ENCODE results near the gene BST1.
A peak's percentile ranks its signal among the peaks of the same experiment; 100 is the strongest.

BST1 gene

GRCh38 chr4:15659768-15660570 is 42.9 kb upstream of the BST1 start:
- no peak for TF ChIP-seq POLR2AphosphoS5 (IDR thresholded peaks at IDR 0.05; ENCODE audit: low read depth, low read length)
- TF ChIP-seq PAX5 (IDR thresholded peaks at IDR 0.05; ENCODE audit: insufficient read depth, low read length, severe bottlenecking), result no peak
- TF ChIP-seq SPI1 (IDR thresholded peaks at IDR 0.05; ENCODE audit: low read depth, low read length), result no peak
- no peak for TF ChIP-seq POLR2A (IDR thresholded peaks at IDR 0.05; ENCODE audit: low read depth, low read length)
- TF ChIP-seq POU2F2 (IDR thresholded peaks at IDR 0.05; ENCODE audit: low read depth, low read length), result no peak
- no peak for DNase-seq (ENCODE audit: insufficient read length, low spot score)
- no peak for FAIRE-seq

GRCh38 chr4:15665753-15666365 is 37.0 kb upstream of the BST1 start:
- DNase-seq (ENCODE audit: insufficient read length, low spot score) (no peak), FAIRE-seq (no peak)
- no peak for TF ChIP-seq POLR2AphosphoS5 (IDR thresholded peaks at IDR 0.05; ENCODE audit: low read depth, low read length)
- no peak for TF ChIP-seq PAX5 (IDR thresholded peaks at IDR 0.05; ENCODE audit: insufficient read depth, low read length, severe bottlenecking)
- no peak for TF ChIP-seq SPI1 (IDR thresholded peaks at IDR 0.05; ENCODE audit: low read depth, low read length)
- TF ChIP-seq POLR2A (IDR thresholded peaks at IDR 0.05; ENCODE audit: low read depth, low read length), result no peak
- TF ChIP-seq TAF1 (IDR thresholded peaks at IDR 0.05; ENCODE audit: low read depth, low read length), result no peak
- no peak for TF ChIP-seq POU2F2 (IDR thresholded peaks at IDR 0.05; ENCODE audit: low read depth, low read length)

- TF ChIP-seq POLR2AphosphoS5 (IDR thresholded peaks at IDR 0.05; ENCODE audit: low read depth, low read length) (no peak), POLR2A (IDR thresholded peaks at IDR 0.05; ENCODE audit: low read depth, low read length) (no peak), PAX5 (IDR thresholded peaks at IDR 0.05; ENCODE audit: insufficient read depth, low read length, severe bottlenecking) (no peak), POU2F2 (IDR thresholded peaks at IDR 0.05; ENCODE audit: low read depth, low read length) (no peak), SPI1 (IDR thresholded peaks at IDR 0.05; ENCODE audit: low read depth, low read length) (no peak), TAF1 (IDR thresholded peaks at IDR 0.05; ENCODE audit: low read depth, low read length) (no peak)
- FAIRE-seq (no peak), DNase-seq (ENCODE audit: insufficient read length, low spot score) (no peak)
These were observed 35.9 kb upstream of the BST1 start for GRCh38 chr4:15667006-15667405.

- DNase-seq (ENCODE audit: insufficient read length, low spot score) (no peak), FAIRE-seq (peak; percentile 48)
- TF ChIP-seq POLR2A (IDR thresholded peaks at IDR 0.05; ENCODE audit: low read depth, low read length) (no peak), POLR2AphosphoS5 (IDR thresholded peaks at IDR 0.05; ENCODE audit: low read depth, low read length) (no peak), TAF1 (IDR thresholded peaks at IDR 0.05; ENCODE audit: low read depth, low read length) (no peak), POU2F2 (IDR thresholded peaks at IDR 0.05; ENCODE audit: low read depth, low read length) (no peak), SPI1 (IDR thresholded peaks at IDR 0.05; ENCODE audit: low read depth, low read length) (no peak), PAX5 (IDR thresholded peaks at IDR 0.05; ENCODE audit: insufficient read depth, low read length, severe bottlenecking) (no peak)
These were observed 34.1 kb upstream of the BST1 start for GRCh38 chr4:15668566-15669435.

- TF ChIP-seq PAX5 (IDR thresholded peaks at IDR 0.05; ENCODE audit: insufficient read depth, low read length, severe bottlenecking) (no peak), TAF1 (IDR thresholded peaks at IDR 0.05; ENCODE audit: low read depth, low read length) (no peak), POLR2A (IDR thresholded peaks at IDR 0.05; ENCODE audit: low read depth, low read length) (no peak), POU2F2 (IDR thresholded peaks at IDR 0.05; ENCODE audit: low read depth, low read length) (no peak), POLR2AphosphoS5 (IDR thresholded peaks at IDR 0.05; ENCODE audit: low read depth, low read length) (no peak), SPI1 (IDR thresholded peaks at IDR 0.05; ENCODE audit: low read depth, low read length) (no peak)
- FAIRE-seq, result no peak
- DNase-seq (ENCODE audit: insufficient read length, low spot score), result no peak
These were observed 32.3 kb upstream of the BST1 start for GRCh38 chr4:15670576-15670975.

- FAIRE-seq, result peak; percentile 71
- TF ChIP-seq POLR2AphosphoS5 (IDR thresholded peaks at IDR 0.05; ENCODE audit: low read depth, low read length) (no peak), PAX5 (IDR thresholded peaks at IDR 0.05; ENCODE audit: insufficient read depth, low read length, severe bottlenecking) (no peak), SPI1 (IDR thresholded peaks at IDR 0.05; ENCODE audit: low read depth, low read length) (no peak), POLR2A (IDR thresholded peaks at IDR 0.05; ENCODE audit: low read depth, low read length) (no peak), TAF1 (IDR thresholded peaks at IDR 0.05; ENCODE audit: low read depth, low read length) (no peak), POU2F2 (IDR thresholded peaks at IDR 0.05; ENCODE audit: low read depth, low read length) (no peak)
- no peak for DNase-seq (ENCODE audit: insufficient read length, low spot score)
These were observed 30.8 kb upstream of the BST1 start for GRCh38 chr4:15672101-15672500.

- FAIRE-seq (no peak), DNase-seq (ENCODE audit: insufficient read length, low spot score) (no peak)
- no peak for TF ChIP-seq PAX5 (IDR thresholded peaks at IDR 0.05; ENCODE audit: insufficient read depth, low read length, severe bottlenecking)
- TF ChIP-seq POLR2A (IDR thresholded peaks at IDR 0.05; ENCODE audit: low read depth, low read length), result no peak
- no peak for TF ChIP-seq SPI1 (IDR thresholded peaks at IDR 0.05; ENCODE audit: low read depth, low read length)
- no peak for TF ChIP-seq TAF1 (IDR thresholded peaks at IDR 0.05; ENCODE audit: low read depth, low read length)
- TF ChIP-seq POLR2AphosphoS5 (IDR thresholded peaks at IDR 0.05; ENCODE audit: low read depth, low read length), result no peak
- no peak for TF ChIP-seq POU2F2 (IDR thresholded peaks at IDR 0.05; ENCODE audit: low read depth, low read length)
These were observed 29.5 kb upstream of the BST1 start for GRCh38 chr4:15673337-15673736.

GRCh38 chr4:15674046-15674445 is 28.8 kb upstream of the BST1 start:
- FAIRE-seq (no peak), DNase-seq (ENCODE audit: insufficient read length, low spot score) (no peak)
- TF ChIP-seq POLR2AphosphoS5 (IDR thresholded peaks at IDR 0.05; ENCODE audit: low read depth, low read length), result no peak
- TF ChIP-seq PAX5 (IDR thresholded peaks at IDR 0.05; ENCODE audit: insufficient read depth, low read length, severe bottlenecking), result no peak
- no peak for TF ChIP-seq TAF1 (IDR thresholded peaks at IDR 0.05; ENCODE audit: low read depth, low read length)
- no peak for TF ChIP-seq SPI1 (IDR thresholded peaks at IDR 0.05; ENCODE audit: low read depth, low read length)
- TF ChIP-seq POLR2A (IDR thresholded peaks at IDR 0.05; ENCODE audit: low read depth, low read length), result no peak
- no peak for TF ChIP-seq POU2F2 (IDR thresholded peaks at IDR 0.05; ENCODE audit: low read depth, low read length)

All from GM12891 (cell line).